ENCODE measurements around the gene TMPO.

- TF ChIP-seq EP300 (IDR thresholded peaks at IDR 0.05) (no peak), POLR2A (IDR thresholded peaks at IDR 0.05) (no peak)
These were observed 63.4 kb downstream of the TMPO start for GRCh38 chr12:98578821-98579220.

All from tibial nerve (tissue), 3 donors.